IPS-20b (cell line): ENCODE measurements around the gene FHIT.

Source experiments
- H3K27ac ChIP-seq: one replicate; pipeline ENCODE4 v1.5.1; 2013; ENCODE audit warnings: low read length
- H3K27me3 ChIP-seq: 2 replicates; pipeline ENCODE4 v1.6.1; 2013; ENCODE audit warnings: mild to moderate bottlenecking, low read length, inconsistent platforms; ENCODE audit not compliant: insufficient read depth
- H3K36me3 ChIP-seq: 2 replicates; pipeline ENCODE4 v1.6.1; 2013; ENCODE audit warnings: low read depth, mild to moderate bottlenecking, inconsistent platforms, low read length, moderate library complexity; ENCODE audit not compliant: insufficient read depth
- H3K4me1 ChIP-seq: 2 replicates; pipeline ENCODE4 v1.6.1; 2013; ENCODE audit warnings: mild to moderate bottlenecking, control low read depth, inconsistent platforms, low read length, moderate library complexity; ENCODE audit not compliant: insufficient read depth
- H3K4me3 ChIP-seq: 2 replicates; pipeline ENCODE4 v1.5.1; 2013; ENCODE audit warnings: mild to moderate bottlenecking, low read length, inconsistent platforms
- H3K9ac ChIP-seq: 2 replicates; pipeline ENCODE4 v1.6.1; 2013; ENCODE audit warnings: low read depth, mild to moderate bottlenecking, inconsistent platforms, low read length, moderate library complexity
- H3K9me3 ChIP-seq: 2 replicates; pipeline ENCODE4 v1.6.1; 2013; ENCODE audit warnings: mild to moderate bottlenecking, low read depth, low read length, inconsistent platforms; ENCODE audit not compliant: insufficient read depth

FHIT gene

DNA sequence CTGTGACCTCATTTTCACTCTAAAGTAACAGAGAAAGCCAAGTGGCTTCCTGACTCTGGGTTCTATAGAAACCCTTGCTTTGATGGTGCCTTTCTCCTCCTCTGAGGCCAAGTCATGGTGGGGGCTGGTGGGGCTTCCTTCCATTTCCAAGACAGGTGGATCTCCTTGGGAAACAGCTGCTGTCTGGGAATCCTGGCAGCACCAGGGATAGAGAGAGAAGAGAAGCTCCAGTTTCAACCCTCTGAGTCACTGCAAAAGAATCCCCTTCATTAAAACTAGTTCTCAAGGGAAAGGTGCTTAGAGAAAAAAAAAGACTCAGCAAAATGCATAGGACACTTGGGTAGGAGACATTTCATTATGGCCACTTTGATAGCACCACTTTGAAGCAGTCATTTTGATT is 614.4 kb downstream of the FHIT start:
- Histone ChIP-seq H3K4me1 (peaks cover 5% of the 10 kb centered on the region; the same call in 1 of the 2 replicates), H3K27me3 (no peaks in the 10 kb centered on the region), H3K9me3 (no peaks in the 10 kb centered on the region), H3K9ac (no peak overlapping the region), H3K36me3 (no peaks in the 10 kb centered on the region), H3K27ac (no peak overlapping the region), H3K4me3 (no peak overlapping the region)

DNA sequence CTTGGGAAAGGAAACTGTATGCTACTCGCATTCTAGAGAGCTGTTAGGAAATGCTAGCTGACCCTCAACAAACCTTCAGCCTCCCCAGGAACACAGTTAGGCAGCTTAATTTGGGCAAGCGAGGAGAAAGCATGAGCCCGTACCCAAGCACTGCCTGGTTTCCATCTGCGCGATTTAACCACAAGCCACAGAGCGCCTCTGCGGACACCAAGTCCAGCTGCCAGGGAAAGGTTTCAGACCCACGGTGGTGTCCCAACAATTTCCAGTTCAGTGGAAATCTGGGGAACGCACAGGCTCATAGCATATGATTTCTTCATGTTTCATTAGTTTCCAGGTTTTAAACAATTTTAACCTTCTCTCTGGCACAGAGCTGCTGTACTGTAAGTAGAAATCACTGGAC is 617.6 kb downstream of the FHIT start:
- no peaks in the 10 kb centered on the region for H3K9me3 ChIP-seq
- H3K4me3 ChIP-seq = no peak overlapping the region
- H3K4me1 ChIP-seq = peaks cover 23% of the 10 kb centered on the region; the same call in 1 of the 2 replicates
- no peak overlapping the region for H3K9ac ChIP-seq
- H3K27ac ChIP-seq = no peak overlapping the region
- H3K36me3 ChIP-seq = no peaks in the 10 kb centered on the region
- H3K27me3 ChIP-seq = no peaks in the 10 kb centered on the region

DNA sequence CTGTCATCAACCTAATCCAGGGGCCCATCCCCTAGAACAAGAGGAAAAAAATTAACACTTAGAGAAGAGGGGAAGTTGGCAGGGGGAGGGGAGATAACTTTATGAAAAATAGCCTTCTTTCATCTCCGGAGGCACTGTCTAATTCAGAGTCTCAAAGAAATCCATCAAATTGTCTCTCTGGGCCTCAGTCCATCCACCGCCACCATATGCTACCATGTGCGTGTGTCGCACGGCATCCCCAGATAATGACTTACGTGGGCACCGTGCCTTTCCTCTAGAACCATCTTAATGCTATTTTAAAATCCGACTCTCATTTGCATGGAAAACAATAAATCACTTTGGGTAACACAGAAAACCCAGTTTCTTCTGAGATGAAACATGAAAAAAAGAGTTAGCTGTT is 619.7 kb downstream of the FHIT start:
- Histone ChIP-seq H3K27ac (no peak overlapping the region), H3K27me3 (no peaks in the 10 kb centered on the region), H3K36me3 (no peaks in the 10 kb centered on the region), H3K9ac (no peak overlapping the region), H3K4me3 (no peak overlapping the region), H3K9me3 (no peaks in the 10 kb centered on the region), H3K4me1 (peaks cover 18% of the 10 kb centered on the region; the same call in 1 of the 2 replicates)

DNA sequence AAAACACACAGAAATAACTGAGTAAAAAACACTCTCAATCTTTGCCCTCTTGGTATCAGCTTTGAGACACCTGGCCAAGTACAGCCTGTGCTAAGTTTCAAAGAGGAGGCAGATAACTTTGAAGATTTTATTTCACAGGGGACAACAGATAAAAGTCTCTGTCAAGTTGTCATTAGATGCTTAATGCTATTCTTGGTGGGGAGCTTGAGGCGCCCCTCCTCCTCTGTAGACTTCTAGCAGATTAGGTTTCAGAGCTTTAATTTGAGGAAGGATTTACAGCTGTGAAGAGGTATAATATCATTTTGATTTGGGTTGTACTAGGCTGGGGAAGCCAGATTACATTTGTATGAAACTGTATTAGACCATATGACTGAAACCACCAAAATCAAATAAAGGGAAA is 620.3 kb downstream of the FHIT start:
- no peaks in the 10 kb centered on the region for H3K27me3 ChIP-seq
- H3K4me1 ChIP-seq = peaks cover 18% of the 10 kb centered on the region; the same call in 1 of the 2 replicates
- no peaks in the 10 kb centered on the region for H3K36me3 ChIP-seq
- no peak overlapping the region for H3K27ac ChIP-seq
- no peak overlapping the region for H3K9ac ChIP-seq
- no peak overlapping the region for H3K4me3 ChIP-seq
- no peaks in the 10 kb centered on the region for H3K9me3 ChIP-seq

DNA sequence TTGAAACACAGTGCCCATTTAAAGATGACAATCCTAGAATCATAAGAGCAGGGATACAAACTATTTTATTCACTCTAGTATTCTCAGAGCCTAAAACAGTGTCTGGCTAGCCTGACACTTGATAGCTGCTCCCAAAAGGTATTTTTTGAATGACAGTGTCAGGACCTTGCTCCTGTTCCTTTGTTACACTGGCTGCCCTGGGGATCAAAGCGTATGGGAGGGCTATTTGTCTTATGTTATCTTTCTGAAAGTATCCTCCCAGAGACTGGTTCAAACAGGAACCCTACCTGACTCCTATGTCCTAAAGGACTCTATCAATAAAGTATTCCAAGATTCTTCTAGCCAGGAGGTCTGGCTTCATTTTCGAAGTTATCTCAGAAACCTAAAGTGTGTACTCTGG is 621.4 kb downstream of the FHIT start:
- Histone ChIP-seq H3K9me3 (no peaks in the 10 kb centered on the region), H3K4me1 (peaks cover 18% of the 10 kb centered on the region; the same call in 1 of the 2 replicates), H3K36me3 (no peaks in the 10 kb centered on the region), H3K4me3 (no peak overlapping the region), H3K27me3 (no peaks in the 10 kb centered on the region), H3K27ac (no peak overlapping the region), H3K9ac (no peak overlapping the region)

DNA sequence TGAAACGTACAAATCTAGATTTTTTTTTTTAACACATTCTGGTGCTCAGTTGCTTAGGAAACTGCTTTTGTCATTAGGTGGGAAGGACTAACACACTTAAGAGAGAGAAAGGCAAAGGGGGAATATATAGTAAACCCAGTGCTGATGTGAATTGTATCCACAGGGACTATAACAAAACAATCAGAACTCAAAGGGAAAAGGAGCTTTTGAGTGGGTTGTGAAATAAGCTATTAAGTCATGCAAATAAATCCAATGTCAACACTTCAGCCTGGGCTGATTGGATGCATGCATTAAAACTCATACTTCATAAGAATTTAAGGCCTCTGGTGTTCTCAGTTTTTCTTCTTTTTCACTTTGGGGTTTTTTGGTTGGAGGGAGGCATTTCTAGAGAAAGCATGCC is 628.9 kb downstream of the FHIT start:
- no peak overlapping the region for H3K4me3 ChIP-seq
- no peak overlapping the region for H3K27ac ChIP-seq
- H3K4me1 ChIP-seq = no peaks in the 10 kb centered on the region
- H3K9ac ChIP-seq = no peak overlapping the region
- no peaks in the 10 kb centered on the region; the same call in 1 of the 2 replicates for H3K9me3 ChIP-seq
- H3K27me3 ChIP-seq = no peaks in the 10 kb centered on the region
- no peaks in the 10 kb centered on the region for H3K36me3 ChIP-seq

DNA sequence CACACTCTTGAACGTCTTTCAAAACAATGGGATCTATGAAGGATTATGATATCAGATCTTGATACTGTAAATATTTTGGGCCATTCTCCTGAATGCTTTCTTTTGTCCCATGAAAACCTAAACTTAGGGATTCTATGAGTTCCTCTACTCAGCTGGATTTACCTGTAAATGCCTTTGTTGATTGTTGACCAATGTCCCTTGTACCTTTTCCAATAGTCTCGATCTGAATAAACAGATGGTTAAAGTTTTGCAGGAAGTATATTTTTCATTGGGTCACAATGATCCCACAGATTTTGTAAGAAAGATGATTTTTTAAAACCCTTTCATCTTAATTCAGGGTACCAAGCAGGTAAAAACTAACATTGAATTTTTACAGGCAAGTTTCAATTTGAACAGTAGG is 634.1 kb downstream of the FHIT start:
- no peak overlapping the region for H3K4me3 ChIP-seq
- no peaks in the 10 kb centered on the region; the same call in 1 of the 2 replicates for H3K9me3 ChIP-seq
- H3K36me3 ChIP-seq = no peaks in the 10 kb centered on the region
- H3K27me3 ChIP-seq = no peaks in the 10 kb centered on the region
- no peak overlapping the region for H3K9ac ChIP-seq
- H3K4me1 ChIP-seq = no peaks in the 10 kb centered on the region
- H3K27ac ChIP-seq = no peak overlapping the region

DNA sequence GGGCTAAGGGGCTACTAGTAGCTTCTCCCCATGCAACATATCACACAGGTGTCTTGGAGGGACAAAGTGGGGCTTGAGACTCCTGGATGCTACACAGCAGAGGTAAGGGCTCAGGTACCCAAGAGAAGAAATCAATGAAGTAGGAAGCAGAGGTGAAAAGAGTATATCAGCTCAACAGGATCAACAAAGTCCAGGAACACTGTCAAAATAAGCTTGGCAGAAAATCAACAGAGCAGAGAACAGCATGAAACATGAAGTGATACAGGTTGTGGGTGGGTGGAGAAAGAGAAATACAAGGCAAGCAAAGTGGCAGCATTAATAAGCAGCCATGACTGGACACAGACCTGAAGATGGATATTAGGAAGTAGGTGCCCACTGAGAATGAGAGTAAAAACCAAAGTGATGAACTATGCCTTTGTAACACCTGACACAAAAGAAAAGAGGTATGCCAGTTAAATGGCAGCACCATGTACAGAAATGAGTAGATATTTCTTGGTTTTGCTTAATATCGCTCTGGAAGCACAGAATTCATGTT is 637.4 kb downstream of the FHIT start:
- no peak overlapping the region for H3K27ac ChIP-seq
- H3K4me1 ChIP-seq = no peaks in the 10 kb centered on the region
- H3K27me3 ChIP-seq = no peaks in the 10 kb centered on the region
- H3K9ac ChIP-seq = no peak overlapping the region
- H3K4me3 ChIP-seq = no peak overlapping the region
- H3K9me3 ChIP-seq = no peaks in the 10 kb centered on the region
- H3K36me3 ChIP-seq = no peaks in the 10 kb centered on the region

DNA sequence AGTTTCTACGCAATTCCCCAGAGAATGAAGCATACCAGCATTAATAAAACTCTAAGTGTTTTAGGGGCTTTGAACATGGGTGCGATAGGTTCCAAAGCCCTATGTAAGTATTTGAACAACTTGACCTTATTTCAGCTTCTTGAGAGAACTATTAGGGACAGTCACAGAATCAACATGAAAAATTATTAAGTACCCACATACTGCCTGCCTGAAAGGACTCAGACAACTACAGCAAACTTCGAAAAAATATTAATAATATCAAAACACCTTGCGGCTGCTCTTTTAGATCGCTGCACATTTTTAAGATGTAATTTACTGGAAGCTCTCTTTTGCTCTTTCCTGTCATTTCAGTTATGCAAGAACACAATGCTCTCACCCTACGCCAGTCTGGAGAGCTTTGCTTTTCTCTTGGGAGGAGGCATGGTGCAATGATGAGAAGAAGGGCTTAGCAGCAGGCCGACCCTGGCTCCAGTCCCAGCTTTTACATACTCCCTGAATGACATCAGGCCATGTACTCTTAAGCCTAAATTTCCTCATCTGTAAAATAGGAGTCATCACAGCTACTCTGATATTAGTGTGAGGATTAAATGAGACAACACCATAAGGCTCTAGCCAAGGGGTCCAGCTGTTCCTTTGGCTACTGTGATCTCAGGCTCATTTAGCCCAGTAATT is 640.7 kb downstream of the FHIT start:
- Histone ChIP-seq H3K27ac (no peak overlapping the region), H3K27me3 (no peaks in the 10 kb centered on the region), H3K4me3 (no peak overlapping the region), H3K36me3 (no peaks in the 10 kb centered on the region), H3K4me1 (no peaks in the 10 kb centered on the region), H3K9me3 (no peaks in the 10 kb centered on the region), H3K9ac (no peak overlapping the region)

DNA sequence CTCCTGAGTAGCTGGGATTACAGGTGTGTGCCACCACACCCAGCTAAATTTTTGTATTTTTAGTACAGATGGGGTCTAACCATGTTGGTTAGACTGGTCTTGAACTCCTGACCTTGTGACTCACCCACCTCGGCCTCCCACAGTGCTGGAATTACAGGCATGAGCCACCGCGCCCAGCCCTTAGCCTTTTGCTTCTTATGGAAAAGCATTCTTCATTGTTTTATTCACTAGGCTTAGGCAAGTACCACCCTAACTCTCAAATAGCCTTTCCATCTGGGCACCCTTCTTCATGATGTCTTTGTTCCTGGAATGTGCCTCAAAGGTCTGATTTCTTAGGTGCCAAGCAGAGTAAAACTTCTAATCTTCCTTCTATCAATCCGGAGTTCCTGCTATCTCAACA is 641.8 kb downstream of the FHIT start:
- H3K4me1 ChIP-seq = no peaks in the 10 kb centered on the region
- no peak overlapping the region for H3K27ac ChIP-seq
- H3K9ac ChIP-seq = no peak overlapping the region
- no peaks in the 10 kb centered on the region for H3K9me3 ChIP-seq
- no peaks in the 10 kb centered on the region for H3K36me3 ChIP-seq
- H3K27me3 ChIP-seq = no peaks in the 10 kb centered on the region
- no peak overlapping the region for H3K4me3 ChIP-seq

DNA sequence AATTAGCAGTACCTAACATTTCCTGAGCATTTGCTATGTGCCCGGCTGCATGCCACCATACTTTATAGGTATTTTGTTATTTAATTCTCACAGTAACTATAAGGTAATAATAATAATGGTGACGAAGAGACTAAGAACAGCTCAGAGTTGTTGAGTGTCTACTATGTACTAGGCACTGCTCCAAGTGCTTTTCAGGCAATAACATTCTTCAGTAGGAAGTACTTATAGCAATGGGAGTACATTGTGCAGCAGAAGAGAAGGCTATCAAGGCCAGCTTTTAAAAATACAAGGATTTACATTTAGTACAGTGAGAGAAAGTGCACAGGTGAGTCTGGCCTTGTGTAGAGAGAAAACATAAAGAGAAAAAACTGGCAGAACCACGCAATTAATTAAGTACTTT is 647.4 kb downstream of the FHIT start:
- no peaks in the 10 kb centered on the region for H3K4me1 ChIP-seq
- no peaks in the 10 kb centered on the region for H3K27me3 ChIP-seq
- no peak overlapping the region for H3K9ac ChIP-seq
- H3K27ac ChIP-seq = no peak overlapping the region
- no peaks in the 10 kb centered on the region for H3K9me3 ChIP-seq
- no peak overlapping the region for H3K4me3 ChIP-seq
- H3K36me3 ChIP-seq = no peaks in the 10 kb centered on the region

DNA sequence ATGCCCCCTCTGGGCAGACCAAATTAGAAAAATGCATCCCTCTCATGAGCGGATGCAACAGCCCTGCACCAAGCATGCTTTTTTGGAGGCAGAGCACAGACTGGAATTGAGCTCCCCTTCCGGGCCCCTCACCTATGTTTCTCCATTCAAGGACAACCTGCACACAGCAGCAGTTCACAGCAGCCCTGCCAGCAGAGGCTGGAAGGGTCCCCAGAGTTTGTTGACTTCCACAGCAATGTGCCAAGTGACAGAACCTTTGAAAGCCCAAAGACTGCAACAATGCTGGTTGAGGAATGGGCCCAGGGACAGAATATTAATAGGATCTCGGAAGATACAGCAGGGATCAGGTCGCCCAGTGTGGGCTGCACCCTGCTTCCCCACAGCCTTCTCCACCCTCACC is 650.4 kb downstream of the FHIT start:
- Histone ChIP-seq H3K4me3 (no peak overlapping the region), H3K9ac (no peak overlapping the region), H3K9me3 (no peaks in the 10 kb centered on the region), H3K36me3 (no peaks in the 10 kb centered on the region), H3K4me1 (no peaks in the 10 kb centered on the region), H3K27ac (no peak overlapping the region), H3K27me3 (no peaks in the 10 kb centered on the region)
